Activated CD4-positive, alpha-beta T cell treated with anti-CD3 and anti-CD28 coated beads, Interleukin-2, amount 50 U/mL, for 4 hours (primary cell): ENCODE measurements around the gene TAF11L13.
"Not testable (repeated sequence)": the region's sequence is repeated elsewhere in the genome, so short reads cannot be mapped to it uniquely, and the experiment has no call there.

ENCODE experiments used
- DNase-seq, 2 experiments: peaks; one replicate each; pipeline ENCODE4 v3.0.0-alpha.2; 2020

Gene TAF11L13

GRCh38 chr5:17631788-17632187 lies at the start of gene TAF11L13:
TAF11L13 (plus strand) TSS chr5:17632088.
- not testable (repeated sequence) for DNase-seq

GRCh38 chr5:17585658-17586057 lies 46.2 kb upstream of the TAF11L13 start, which contains the start of gene TAF11L7:
TAF11L7 (minus strand) TSS chr5:17585758.
- not testable (repeated sequence) for DNase-seq

- DNase-seq: not testable (repeated sequence)
Observed at GRCh38 chr5:17590860-17591259, 41.0 kb upstream of the TAF11L13 start, which contains the start of gene TAF11L8. TAF11L8 (minus strand) TSS chr5:17590960.

GRCh38 chr5:17594255-17594654 lies 37.6 kb upstream of the TAF11L13 start, which contains the start of gene TAF11L9:
TAF11L9 (minus strand) TSS chr5:17594394.
- DNase-seq: not testable (repeated sequence)

GRCh38 chr5:17597728-17598127 lies 34.2 kb upstream of the TAF11L13 start, which contains the start of gene TAF11L10:
TAF11L10 (minus strand) TSS chr5:17597828.
- not testable (repeated sequence) for DNase-seq

GRCh38 chr5:17603880-17604279 lies 28.0 kb upstream of the TAF11L13 start, which contains the start of gene TAF11L11:
TAF11L11 (plus strand) TSS chr5:17604183.
- not testable (repeated sequence) for DNase-seq

- no peak for DNase-seq
Observed at GRCh38 chr5:17604951-17605350, 26.9 kb upstream of the TAF11L13 start.

GRCh38 chr5:17607461-17607860 lies 24.4 kb upstream of the TAF11L13 start:
- DNase-seq: not testable (repeated sequence)

GRCh38 chr5:17610092-17610491 lies 21.8 kb upstream of the TAF11L13 start, which contains the start of gene TAF11L12:
TAF11L12 (plus strand) TSS chr5:17610392.
- DNase-seq: not testable (repeated sequence)

GRCh38 chr5:17614872-17615605 lies 16.8 kb upstream of the TAF11L13 start:
- no peak for DNase-seq

GRCh38 chr5:17619354-17619753 lies 12.5 kb upstream of the TAF11L13 start:
- no peak for DNase-seq

GRCh38 chr5:17620627-17621026 lies 11.3 kb upstream of the TAF11L13 start:
- DNase-seq: no peak

GRCh38 chr5:17625686-17626085 lies 6.2 kb upstream of the TAF11L13 start:
- no peak for DNase-seq

- no peak for DNase-seq
Observed at GRCh38 chr5:17634160-17634559, 2.3 kb downstream of the TAF11L13 start, which contains the start of gene TAF11L14. TAF11L14 (plus strand) TSS chr5:17634460.

- not testable (repeated sequence) for DNase-seq
Observed at GRCh38 chr5:17649232-17649631, 17.3 kb downstream of the TAF11L13 start.

- not testable (repeated sequence) for DNase-seq
Observed at GRCh38 chr5:17655201-17655759, 23.4 kb downstream of the TAF11L13 start.

GRCh38 chr5:17655921-17656320 lies 24.0 kb downstream of the TAF11L13 start:
- DNase-seq: no peak

- DNase-seq: no peak
Observed at GRCh38 chr5:17663182-17663581, 31.3 kb downstream of the TAF11L13 start.

- no peak for DNase-seq
Observed at GRCh38 chr5:17665836-17666235, 33.9 kb downstream of the TAF11L13 start.

GRCh38 chr5:17666726-17667235 lies 34.9 kb downstream of the TAF11L13 start:
- DNase-seq: no peak

- no peak for DNase-seq
Observed at GRCh38 chr5:17670353-17670752, 38.5 kb downstream of the TAF11L13 start.

- DNase-seq: no peak
Observed at GRCh38 chr5:17678751-17679324, 47.0 kb downstream of the TAF11L13 start.

- no peak for DNase-seq
Observed at GRCh38 chr5:17679597-17680203, 47.8 kb downstream of the TAF11L13 start.
